Iris pigment epithelial cell (primary cell): Measurements from ENCODE around the gene PDGFC.
"Not testable (repeated sequence)": the region's sequence is repeated elsewhere in the genome, so short reads cannot be mapped to it uniquely, and the experiment has no call there.

Source experiments
- DNase-seq: peaks from one replicate; pipeline ENCODE4 v3.0.0-alpha.2; 2011; ENCODE audit warnings: low read depth

Gene PDGFC

GRCh38 chr4:156950090-156950489 lies 21.5 kb downstream of the PDGFC start:
- no peak for DNase-seq

- DNase-seq = peak; percentile 92
Measured at GRCh38 chr4:156949373-156949814, 22.2 kb downstream of the PDGFC start.

GRCh38 chr4:156948738-156949137 lies 22.9 kb downstream of the PDGFC start:
- no peak for DNase-seq

GRCh38 chr4:156948133-156948532 lies 23.5 kb downstream of the PDGFC start:
- DNase-seq = no peak

GRCh38 chr4:156946516-156947424 lies 24.8 kb downstream of the PDGFC start:
- peak; percentile 100 for DNase-seq

GRCh38 chr4:156945532-156945931 lies 26.1 kb downstream of the PDGFC start:
- DNase-seq = peak; percentile 51

GRCh38 chr4:156942991-156943390 lies 28.6 kb downstream of the PDGFC start:
- DNase-seq = no peak

GRCh38 chr4:156941940-156942548 lies 29.6 kb downstream of the PDGFC start:
- peak; percentile 99 for DNase-seq

- DNase-seq = no peak
Measured at GRCh38 chr4:156939801-156940200, 31.8 kb downstream of the PDGFC start.

GRCh38 chr4:156939139-156939538 lies 32.5 kb downstream of the PDGFC start:
- no peak for DNase-seq

GRCh38 chr4:156934259-156934635 lies 37.4 kb downstream of the PDGFC start:
- no peak for DNase-seq

- DNase-seq = peak; percentile 85
Measured at GRCh38 chr4:156933633-156934258, 37.9 kb downstream of the PDGFC start.

- DNase-seq = not testable (repeated sequence)
Measured at GRCh38 chr4:156932360-156932759, 39.2 kb downstream of the PDGFC start.

- peak; percentile 93 for DNase-seq
Measured at GRCh38 chr4:156931267-156931666, 40.3 kb downstream of the PDGFC start.

- no peak for DNase-seq
Measured at GRCh38 chr4:156929386-156930105, 42.1 kb downstream of the PDGFC start.

- no peak for DNase-seq
Measured at GRCh38 chr4:156924774-156925315, 46.8 kb downstream of the PDGFC start.

- DNase-seq = no peak
Measured at GRCh38 chr4:156923525-156923924, 48.1 kb downstream of the PDGFC start.

GRCh38 chr4:156915221-156915620 lies 56.4 kb downstream of the PDGFC start:
- DNase-seq = no peak

GRCh38 chr4:156913234-156913633 lies 58.4 kb downstream of the PDGFC start:
- DNase-seq = no peak

GRCh38 chr4:156909010-156909409 lies 62.6 kb downstream of the PDGFC start:
- no peak for DNase-seq

GRCh38 chr4:156906325-156906724 lies 65.3 kb downstream of the PDGFC start:
- DNase-seq = no peak

- peak; percentile 22 for DNase-seq
Measured at GRCh38 chr4:156901871-156902270, 69.7 kb downstream of the PDGFC start.
